B cell (primary cell): ENCODE measurements around the gene ZNF574. TPM values are rescaled to one million over a fixed set of nuclear protein-coding genes. Genes with fewer than 3 reads are reported as not detected.

Experiments used
- ATAC-seq: fragments of 200-7000 bp; cut with Tn5 transposase; one replicate; pipeline ENCODE4 v1.10.0; 2021; ENCODE audit warnings: low read depth, mild to moderate bottlenecking, moderate number of reproducible peaks, moderate library complexity
- CTCF ChIA-PET: fragments of 350-600 bp; sonication (Branson Sonifier 250); formaldehyde crosslinking; loops from one replicate; lab custom pipeline; 2021; ENCODE audit warnings: antibody characterized with exemption, inconsistent platforms; lab: Charles Lee
- POLR2A ChIA-PET: fragments of 350-600 bp; sonication (Branson Sonifier 250); formaldehyde crosslinking; loops from one replicate; lab custom pipeline; 2021; ENCODE audit warnings: antibody characterized with exemption; lab: Charles Lee
- DNase-seq: peaks from one replicate; pipeline ENCODE4 v3.0.0; 2013
- H2AFZ ChIP-seq: 2 replicates; pipeline ENCODE4 v1.6.1; 2012; ENCODE audit warnings: mild to moderate bottlenecking, low read depth, low read length; ENCODE audit not compliant: insufficient read depth, poor library complexity, severe bottlenecking
- H3K27ac ChIP-seq, 2 donors: 1 replicate in 1 of 2; 2 replicates in 1 of 2; pipeline ENCODE4 v1.5.1; 2012 to 2013; ENCODE audit warnings: low read length in 2 of 2, mild to moderate bottlenecking in 2 of 2, moderate library complexity in 1 of 2
- H3K27me3 ChIP-seq, 4 experiments: fragments of 200-600 bp in 1 of 4; sonication (generic) in 1 of 4; replicated peaks in 1 of 4; 1 replicate in 2 of 4; 2 replicates in 2 of 4; pipeline versions ENCODE4 v1.6.1 to v1.7.0; 2013 to 2016; ENCODE audit warnings: low read length in 3 of 4, mild to moderate bottlenecking in 2 of 4, mixed read lengths in 1 of 4, moderate library complexity in 1 of 4; ENCODE audit not compliant: insufficient read depth in 4 of 4, control insufficient read depth in 3 of 4; ENCODE audit errors: control extremely low read depth in 1 of 4
- H3K36me3 ChIP-seq, 2 experiments: replicated peaks in 1 of 2; 1 replicate in 1 of 2; 2 replicates in 1 of 2; pipeline versions ENCODE4 v1.6.1 to v1.7.1; 2013; ENCODE audit warnings: low read length in 1 of 2; ENCODE audit not compliant: insufficient read depth in 2 of 2, control insufficient read depth in 1 of 2; ENCODE audit errors: control extremely low read depth in 1 of 2, extremely low read depth in 1 of 2
- H3K4me1 ChIP-seq, 2 donors: fragments of 200-600 bp in 1 of 2; sonication (generic) in 1 of 2; 1 replicate in 1 of 2; 2 replicates in 1 of 2; pipeline versions ENCODE4 v1.5.1 to v1.6.1; 2013 to 2017; ENCODE audit warnings: low read length in 2 of 2; ENCODE audit not compliant: control insufficient read depth in 2 of 2, insufficient read depth in 2 of 2
- H3K4me2 ChIP-seq: replicated peaks from 2 replicates; pipeline ENCODE3; 2012; ENCODE audit warnings: mild to moderate bottlenecking, low read depth, low read length; ENCODE audit not compliant: poor library complexity, severe bottlenecking
- H3K4me3 ChIP-seq, 5 experiments: fragments of 200-600 bp in 1 of 5; sonication (generic) in 1 of 5; 1 replicate in 3 of 5; 2 replicates in 2 of 5; pipeline versions ENCODE4 v1.5.1 to v1.7.0; 2011 to 2016; ENCODE audit warnings: low read length in 4 of 5, mild to moderate bottlenecking in 4 of 5, low read depth in 2 of 5, control low read depth in 1 of 5, moderate library complexity in 1 of 5; ENCODE audit not compliant: insufficient read depth in 1 of 5; ENCODE audit errors: control extremely low read depth in 1 of 5, extremely low read depth in 1 of 5
- H3K79me2 ChIP-seq: fragments of 200-600 bp; sonication (generic); one replicate; pipeline ENCODE4 v1.6.0; 2016; ENCODE audit warnings: low read length; ENCODE audit not compliant: control insufficient read depth, insufficient read depth
- H3K9ac ChIP-seq: fragments of 200-600 bp; sonication (generic); 2 replicates; pipeline ENCODE4 v1.6.1; 2017; ENCODE audit warnings: mild to moderate bottlenecking, low read length, moderate library complexity
- H3K9me3 ChIP-seq, 3 donors: one replicate each; pipeline versions ENCODE4 v1.6.1 to v1.7.1; 2013; ENCODE audit warnings: low read length in 2 of 3; ENCODE audit not compliant: control insufficient read depth in 2 of 3, insufficient read depth in 1 of 3; ENCODE audit errors: control extremely low read depth in 1 of 3
- H4K20me1 ChIP-seq: 2 replicates; pipeline ENCODE4 v1.6.0; 2012; ENCODE audit warnings: mild to moderate bottlenecking, low read length; ENCODE audit not compliant: insufficient read depth, control insufficient read depth, poor library complexity, severe bottlenecking
- H3K27ac Mint-ChIP-seq: one replicate; pipeline ENCODE4 v1.8.0; 2021; ENCODE audit warnings: mixed read lengths
- H3K27me3 Mint-ChIP-seq: one replicate; pipeline ENCODE4 v1.8.0; 2021; ENCODE audit warnings: mixed read lengths
- H3K4me1 Mint-ChIP-seq: one replicate; pipeline ENCODE4 v1.8.0; 2021; ENCODE audit warnings: mixed read lengths
- H3K4me3 Mint-ChIP-seq: one replicate; pipeline ENCODE4 v1.8.0; 2021; ENCODE audit warnings: mixed read lengths
- H3K9me3 Mint-ChIP-seq: one replicate; pipeline ENCODE4 v1.8.0; 2022; ENCODE audit warnings: mixed read lengths; ENCODE audit not compliant: insufficient read depth
- CTCF ChIP-seq: fragments of 200-600 bp; IDR thresholded peaks from one replicate; pipeline ENCODE4 v1.8.0; 2022; ENCODE audit warnings: antibody characterized with exemption, mild to moderate bottlenecking
- EZH2 ChIP-seq: IDR thresholded peaks from 2 replicates; pipeline ENCODE4 v1.6.1; 2012; ENCODE audit warnings: borderline replicate concordance, low read depth, mild to moderate bottlenecking, moderate library complexity, low read length; ENCODE audit not compliant: insufficient read depth, poor library complexity, severe bottlenecking
- WGBS: methylation state at CpG from one replicate; pipeline ENCODE4 v1.1.5; 2013; ENCODE audit warnings: missing lambda C conversion rate; ENCODE audit not compliant: insufficient coverage; 5-methylcytosine and 5-hydroxymethylcytosine counted together
- intact Hi-C: fragments of 100-400 bp; cut with micrococcal nuclease; formaldehyde crosslinking; loops from one replicate; pipeline ENCODE4 v1.10.0; 2022
- polyA plus RNA-seq: library from polyadenylated mRNA; depleted of rRNA; stranded (reverse); fragments of >200 nt; gene quantifications from 2 replicates; pipeline ENCODE4 v1.2.3, GENCODE V29; 2012
- total RNA-seq, 2 donors: library from RNA; stranded (reverse); fragments of 120-200 nt in 1 of 2; gene quantifications; 1 replicate in 1 of 2; 2 replicates in 1 of 2; pipeline versions ENCODE4 v1.2.3 to v1.2.4, GENCODE V29; 2013 to 2022

Gene ZNF574
- total and polyA plus RNA-seq, 2 donors (not counting 1 experiment from before 2014, with no cell fraction given), result 27.4 to 29.1 TPM

DNA sequence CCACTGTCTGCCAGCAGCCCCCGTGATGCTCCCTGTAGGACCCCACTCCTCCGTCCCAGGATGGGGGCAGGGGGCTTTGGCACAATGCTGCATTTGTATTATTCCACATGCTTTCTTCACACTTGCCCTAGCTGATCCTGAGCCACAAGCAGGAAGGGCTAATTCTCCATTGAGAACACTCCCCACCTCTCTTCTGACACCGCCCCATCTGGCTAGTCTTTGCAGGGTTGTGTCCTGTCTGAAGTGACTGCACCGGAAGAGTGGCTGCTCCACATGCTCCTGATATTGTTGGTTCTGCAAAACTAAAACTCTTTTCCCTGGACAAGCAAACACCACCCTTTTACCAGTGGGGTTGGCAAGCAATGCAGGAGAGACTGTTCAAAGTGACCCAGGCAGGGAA, 18.0 kb downstream of the ZNF574 start:
- peaks cover 5 to 31% of the 10 kb centered on the region in 2 donors for H3K4me1 ChIP-seq
- CTCF ChIA-PET, result interaction anchor here (0.9 kb wide), 1 partner anchor 15 kb away, joined by 4 read pairs; no protein-coding TSS in a partner anchor
- intact Hi-C loops, result no loop called here
- H3K9ac ChIP-seq, result no peak overlapping the region
- ATAC-seq, result no peak
- POLR2A ChIA-PET, result no interaction called here
- peaks cover 22% of the 10 kb centered on the region for H3K79me2 ChIP-seq
- H4K20me1 ChIP-seq, result peaks cover 77% of the 10 kb centered on the region
- DNase-seq, result no peak
- TF ChIP-seq EZH2, result no peak
- TF ChIP-seq CTCF, result no peak
- no peaks in the 10 kb centered on the region for H3K27me3 ChIP-seq
- H3K4me2 ChIP-seq, result no peak overlapping the region
- Mint-ChIP-seq H3K27ac (peak overlapping the region; percentile 27), H3K27me3 (no peaks in the 10 kb centered on the region), H3K9me3 (no peaks in the 10 kb centered on the region), H3K4me1 (peaks cover 29% of the 10 kb centered on the region), H3K4me3 (no peak overlapping the region)
- peak overlapping the region in 1 of 2 donors; percentile 39 for H3K27ac ChIP-seq
- peaks cover 1 to 70% of the 10 kb centered on the region in 2 experiments for H3K36me3 ChIP-seq
- 83% methylated on average over 4 of the region's 4 CpGs for WGBS
- H3K4me3 ChIP-seq, result no peak overlapping the region
- H2AFZ ChIP-seq, result no peak overlapping the region
- no peaks in the 10 kb centered on the region for H3K9me3 ChIP-seq

DNA sequence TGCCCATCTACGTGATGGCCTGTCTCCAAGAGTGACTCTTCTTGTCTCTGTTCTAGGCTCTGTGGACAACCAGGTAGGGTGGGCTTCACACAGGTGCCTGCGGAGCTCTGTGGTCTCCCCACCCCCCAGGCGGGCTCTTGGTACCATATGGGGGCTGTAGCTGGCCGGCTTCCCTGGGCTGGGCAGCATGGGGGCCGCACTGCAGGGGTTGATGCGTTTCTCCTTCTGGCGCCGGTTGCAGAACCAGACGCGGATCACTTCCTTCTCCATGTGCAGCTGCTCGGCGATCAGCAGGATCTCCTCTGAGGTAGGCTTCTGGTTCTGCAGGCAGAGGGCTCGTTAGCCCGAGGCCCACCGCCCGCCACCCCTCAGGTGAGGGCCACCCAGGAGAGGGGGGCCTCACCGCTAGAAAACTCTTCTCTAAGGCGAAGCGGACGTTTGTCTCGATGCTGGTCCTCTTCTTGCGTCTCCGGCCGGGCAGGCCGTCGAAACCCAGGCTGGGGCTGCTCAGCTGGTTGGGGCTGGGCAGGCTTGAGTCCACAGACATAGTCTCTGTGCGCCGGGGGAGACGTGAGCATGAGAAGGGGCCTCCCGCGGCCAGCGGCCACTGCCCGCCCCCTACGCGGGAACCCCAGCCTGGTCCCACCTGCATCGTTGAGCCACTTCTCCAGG, 19.3 kb downstream of the ZNF574 start:
- no peak for DNase-seq
- Histone ChIP-seq H3K36me3 (peaks cover 1 to 81% of the 10 kb centered on the region in 2 experiments), H3K79me2 (peaks cover 34% of the 10 kb centered on the region), H3K9ac (no peak overlapping the region), H3K27me3 (no peaks in the 10 kb centered on the region), H4K20me1 (peaks cover 87% of the 10 kb centered on the region), H3K4me3 (no peak overlapping the region), H2AFZ (no peak overlapping the region), H3K27ac (no peak overlapping the region), H3K9me3 (no peaks in the 10 kb centered on the region), H3K4me1 (peaks cover 0 to 19% of the 10 kb centered on the region in 2 donors), H3K4me2 (no peak overlapping the region)
- Mint-ChIP-seq H3K4me3 (no peak overlapping the region), H3K27me3 (no peaks in the 10 kb centered on the region), H3K9me3 (no peaks in the 10 kb centered on the region), H3K4me1 (peaks cover 19% of the 10 kb centered on the region), H3K27ac (peak overlapping the region; percentile 72)
- TF ChIP-seq CTCF (no peak), EZH2 (no peak)
- POLR2A ChIA-PET, result interaction anchor here (0.6 kb wide), 1 partner anchor 213 kb away, joined by 5 read pairs; no protein-coding TSS in a partner anchor
- 98% methylated on average over 36 of the region's 36 CpGs for WGBS
- CTCF ChIA-PET, result interaction anchor here (0.5 to 1.4 kb wide), 2 partner anchors 13 to 168 kb away, joined by 3 to 5 read pairs; no protein-coding TSS in a partner anchor
- no peak for ATAC-seq
- intact Hi-C loops, result no loop called here
